ENCODE results near the gene PPP6R2. TPM values are rescaled to one million over a fixed set of nuclear protein-coding genes. Genes with fewer than 3 reads are reported as not detected.
"Not testable (repeated sequence)": the region's sequence is repeated elsewhere in the genome, so short reads cannot be mapped to it uniquely, and the experiment has no call there.

The PPP6R2 gene
- polyA plus RNA-seq, 6 donors from 2014 or later = 11.9 to 28.1 (median 16.2) TPM

DNA sequence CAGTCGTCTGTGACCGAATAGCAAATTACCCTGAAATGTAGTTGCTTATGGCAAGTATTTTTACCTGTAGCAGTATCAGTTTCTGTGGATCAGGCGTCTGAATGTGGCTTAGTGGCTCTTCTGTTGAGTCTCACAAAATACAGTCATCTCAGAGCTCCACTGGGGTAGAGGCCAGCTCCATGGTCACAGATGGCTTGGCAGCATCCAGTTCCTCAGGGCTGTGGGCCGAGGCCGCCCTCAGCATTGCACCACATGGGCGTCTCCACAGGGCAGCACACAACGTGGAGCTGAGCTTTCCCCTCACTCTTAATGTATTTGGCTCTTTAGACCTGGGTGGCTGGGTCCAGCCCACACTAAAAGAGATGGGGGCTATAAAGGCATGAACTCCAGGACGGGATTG, 73.9 kb downstream of the PPP6R2 start:
- DNase-seq = no peak
- no peak overlapping the region for H3K4me3 Mint-ChIP-seq
- no peak for ATAC-seq (ENCODE audit: low read depth in 2 of 2)
- no peaks in the 10 kb centered on the region for H3K27me3 Mint-ChIP-seq
- no peaks in the 10 kb centered on the region for H3K9me3 Mint-ChIP-seq
- no peak overlapping the region for H3K27ac Mint-ChIP-seq
- peaks cover 4 to 14% of the 10 kb centered on the region in 2 donors for H3K36me3 Mint-ChIP-seq
- peaks cover 0 to 10% (median 6%) of the 10 kb centered on the region in 3 donors for H3K4me1 Mint-ChIP-seq

DNA sequence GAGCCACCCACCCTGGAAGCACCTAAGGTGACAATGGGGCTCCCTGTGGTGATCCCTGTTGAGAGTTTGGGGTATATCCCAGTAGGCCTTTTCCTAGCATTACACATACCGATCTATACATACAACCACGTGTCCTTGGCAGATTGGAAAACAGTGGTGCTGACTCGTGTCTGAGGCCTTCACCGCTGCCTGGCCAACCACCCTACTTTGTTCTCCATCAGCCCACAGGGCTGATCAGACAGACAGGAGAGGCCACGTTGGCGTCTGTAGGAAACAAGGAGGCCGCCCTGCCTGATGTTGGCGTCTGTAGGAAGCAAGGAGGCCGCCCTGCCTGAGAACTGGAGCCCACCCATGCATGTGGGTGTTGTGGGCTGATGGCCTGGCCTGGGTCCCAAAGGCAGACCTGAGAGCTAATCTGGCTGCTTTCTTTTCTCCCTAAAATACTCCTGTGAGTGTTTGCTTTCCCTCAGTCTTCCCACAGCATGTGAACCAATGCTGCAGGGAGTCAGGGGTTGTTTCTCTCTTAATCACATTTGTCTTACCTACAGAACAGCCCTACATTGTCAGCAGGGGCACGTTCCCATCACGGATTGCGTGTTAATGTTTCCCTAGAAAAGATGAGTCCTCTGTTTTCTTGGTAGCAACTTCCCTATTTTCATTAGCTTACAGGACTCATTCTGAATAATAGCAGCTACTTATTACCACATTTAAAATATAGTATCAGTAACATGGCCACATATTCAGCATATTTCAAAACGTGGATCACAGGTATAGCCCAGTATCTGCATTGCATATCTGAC, 74.5 kb downstream of the PPP6R2 start:
- no peak overlapping the region for H3K4me3 Mint-ChIP-seq
- no peak for ATAC-seq (ENCODE audit: low read depth in 2 of 2)
- H3K27me3 Mint-ChIP-seq = no peaks in the 10 kb centered on the region
- no peak for DNase-seq
- peak overlapping the region in 2 of 6 donors; percentile 30 to 60 for H3K27ac Mint-ChIP-seq
- H3K9me3 Mint-ChIP-seq = no peaks in the 10 kb centered on the region
- H3K4me1 Mint-ChIP-seq = peaks cover 0 to 10% (median 6%) of the 10 kb centered on the region in 3 donors
- peaks cover 4 to 14% of the 10 kb centered on the region in 2 donors for H3K36me3 Mint-ChIP-seq

- Mint-ChIP-seq H3K9me3 (no peaks in the 10 kb centered on the region), H3K4me1 (peaks cover 0 to 8% (median 4%) of the 10 kb centered on the region in 3 donors), H3K36me3 (peaks cover 4 to 11% of the 10 kb centered on the region in 2 donors), H3K27ac (no peak overlapping the region), H3K4me3 (no peak overlapping the region), H3K27me3 (no peaks in the 10 kb centered on the region)
- no peak for DNase-seq
- no peak for ATAC-seq (ENCODE audit: low read depth in 2 of 2)
Measured at GRCh38 chr22:50418624-50419023, 75.5 kb downstream of the PPP6R2 start.

- Mint-ChIP-seq H3K27me3 (no peaks in the 10 kb centered on the region), H3K4me3 (no peak overlapping the region), H3K27ac (no peak overlapping the region), H3K9me3 (no peaks in the 10 kb centered on the region), H3K4me1 (peaks cover 0 to 4% (median 0%) of the 10 kb centered on the region in 3 donors), H3K36me3 (peaks cover 4 to 6% of the 10 kb centered on the region in 2 donors)
- ATAC-seq (ENCODE audit: low read depth in 2 of 2) (no peak), DNase-seq (no peak)
Measured at GRCh38 chr22:50419116-50419515, 76.0 kb downstream of the PPP6R2 start.

DNA sequence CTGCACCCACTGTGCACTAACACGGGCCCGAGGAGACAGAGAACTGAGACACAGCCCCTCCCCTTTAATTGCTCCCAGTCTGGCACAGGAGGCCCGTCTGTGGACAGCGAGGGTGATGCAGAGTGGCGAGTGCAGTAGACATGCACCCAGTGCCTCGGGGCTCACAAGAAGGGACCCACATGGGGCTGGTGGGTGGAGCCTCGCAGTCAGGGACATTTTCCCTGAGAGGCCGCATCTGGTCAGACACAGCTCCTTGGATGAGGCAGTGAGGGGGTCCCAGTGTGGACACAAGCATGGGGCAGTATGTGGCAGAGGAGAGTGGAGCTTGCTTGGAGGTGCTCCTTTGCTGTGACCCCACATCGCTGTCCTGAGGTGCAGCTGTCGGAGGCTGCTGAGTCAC, 76.9 kb downstream of the PPP6R2 start:
- DNase-seq = no peak

DNA sequence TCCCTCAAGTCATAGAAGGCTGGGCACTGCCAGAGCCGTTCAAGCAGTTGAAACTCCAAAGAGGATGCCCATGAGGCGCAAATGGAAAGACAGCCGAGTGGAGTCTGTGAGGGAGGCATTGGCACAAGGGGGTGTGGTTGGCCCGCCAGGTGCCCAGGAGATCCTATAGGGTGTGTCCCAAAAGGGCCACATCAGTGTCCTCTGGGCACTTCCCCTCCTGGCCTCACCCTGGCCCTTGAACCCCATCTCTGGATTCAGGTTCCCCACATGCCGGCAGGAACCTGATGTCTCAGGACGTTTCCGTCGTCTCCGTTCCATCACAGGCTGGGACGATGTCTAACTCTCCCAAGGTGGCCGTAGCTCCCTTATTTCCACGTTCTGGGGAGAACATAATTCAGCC, 77.5 kb downstream of the PPP6R2 start:
- no peak for ATAC-seq (ENCODE audit: low read depth in 2 of 2)
- H3K27me3 Mint-ChIP-seq = no peaks in the 10 kb centered on the region
- no peaks in the 10 kb centered on the region for H3K9me3 Mint-ChIP-seq
- DNase-seq = no peak
- no peak overlapping the region for H3K4me3 Mint-ChIP-seq
- H3K4me1 Mint-ChIP-seq = peaks cover 0 to 8% (median 0%) of the 10 kb centered on the region in 3 donors
- peak overlapping the region in 1 of 6 donors; percentile 34 for H3K27ac Mint-ChIP-seq
- peaks cover 14 to 17% of the 10 kb centered on the region in 2 donors for H3K36me3 Mint-ChIP-seq

More for the DNA sequence above, 76.9 kb downstream of the PPP6R2 start:
- no peaks in the 10 kb centered on the region for H3K9me3 Mint-ChIP-seq
- no peak overlapping the region for H3K4me3 Mint-ChIP-seq
- no peaks in the 10 kb centered on the region for H3K27me3 Mint-ChIP-seq
- H3K27ac Mint-ChIP-seq = peak overlapping the region in 2 of 6 donors; percentile 58 to 93
- no peak for ATAC-seq (ENCODE audit: low read depth in 2 of 2)
- H3K36me3 Mint-ChIP-seq = peaks cover 8 to 12% of the 10 kb centered on the region in 2 donors
- H3K4me1 Mint-ChIP-seq = peaks cover 0 to 7% (median 0%) of the 10 kb centered on the region in 3 donors

DNA sequence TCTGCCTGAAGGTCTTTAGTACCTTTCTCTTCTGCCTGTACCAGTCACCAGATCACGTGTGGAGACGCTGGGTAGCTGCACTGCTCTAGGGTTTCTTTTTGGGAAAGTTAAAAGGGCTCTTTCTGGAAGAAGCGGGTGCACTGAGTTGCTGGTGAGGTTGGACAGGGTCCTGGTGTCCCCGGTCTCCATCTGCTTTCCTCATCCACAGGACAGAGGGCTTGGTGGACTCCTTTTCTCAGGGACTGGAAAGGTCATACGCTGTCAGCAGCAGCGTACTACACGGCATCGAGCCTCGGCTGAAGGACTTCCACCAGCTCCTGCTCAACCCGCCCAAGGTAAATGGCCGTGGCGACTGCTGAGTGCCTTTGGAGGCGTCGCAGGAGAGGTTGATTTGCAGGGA, 78.9 kb downstream of the PPP6R2 start:
- ATAC-seq (ENCODE audit: low read depth in 2 of 2) = no peak
- DNase-seq = no peak
- peaks cover 0 to 8% (median 0%) of the 10 kb centered on the region in 3 donors for H3K4me1 Mint-ChIP-seq
- no peak overlapping the region for H3K27ac Mint-ChIP-seq
- no peaks in the 10 kb centered on the region for H3K9me3 Mint-ChIP-seq
- no peaks in the 10 kb centered on the region for H3K27me3 Mint-ChIP-seq
- H3K4me3 Mint-ChIP-seq = no peak overlapping the region
- peaks cover 15 to 21% of the 10 kb centered on the region in 2 donors for H3K36me3 Mint-ChIP-seq

- no peak overlapping the region for H3K4me3 Mint-ChIP-seq
- DNase-seq (no peak), ATAC-seq (ENCODE audit: low read depth in 2 of 2) (no peak)
- H3K27ac Mint-ChIP-seq = no peak overlapping the region
- H3K36me3 Mint-ChIP-seq = peaks cover 13 to 21% of the 10 kb centered on the region in 2 donors
- H3K4me1 Mint-ChIP-seq = peaks cover 0 to 8% (median 0%) of the 10 kb centered on the region in 3 donors
- H3K27me3 Mint-ChIP-seq = no peaks in the 10 kb centered on the region
- no peaks in the 10 kb centered on the region for H3K9me3 Mint-ChIP-seq
Measured at GRCh38 chr22:50422961-50423815, 80.1 kb downstream of the PPP6R2 start.

DNA sequence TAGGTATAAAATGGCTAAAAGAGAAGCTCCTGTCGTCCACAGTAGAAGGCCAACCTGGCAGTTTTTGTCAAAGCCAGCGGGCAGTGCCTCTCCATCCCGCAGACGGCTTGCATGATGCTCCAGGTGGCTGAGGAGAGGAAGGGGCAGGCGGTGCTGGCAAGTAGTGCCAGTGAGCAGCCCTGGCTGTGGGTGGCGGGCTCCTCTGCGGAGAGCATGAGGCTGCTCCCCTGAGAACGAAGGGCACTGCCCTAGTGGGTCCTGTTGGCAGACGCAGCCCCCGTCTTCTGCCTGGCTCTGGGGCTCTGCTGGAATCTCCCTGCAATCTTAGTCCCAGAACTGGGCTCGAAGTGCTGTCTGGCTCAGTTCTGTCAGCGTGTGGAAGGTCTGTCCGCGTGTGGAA, 80.8 kb downstream of the PPP6R2 start:
- no peak overlapping the region for H3K4me3 Mint-ChIP-seq

GRCh38 chr22:50425179-50425916, 82.2 kb downstream of the PPP6R2 start:
- Mint-ChIP-seq H3K27ac (peak overlapping the region in 2 of 6 donors; percentile 43 to 44), H3K36me3 (peaks cover 15 to 21% of the 10 kb centered on the region in 2 donors)
- no peak for ATAC-seq (ENCODE audit: low read depth in 2 of 2)

More for the DNA sequence above, 80.8 kb downstream of the PPP6R2 start:
- H3K27me3 Mint-ChIP-seq = no peaks in the 10 kb centered on the region
- peaks cover 0 to 8% (median 0%) of the 10 kb centered on the region in 3 donors for H3K4me1 Mint-ChIP-seq
- no peaks in the 10 kb centered on the region for H3K9me3 Mint-ChIP-seq
- ATAC-seq (ENCODE audit: low read depth in 2 of 2) (no peak), DNase-seq (no peak)
- peak overlapping the region in 1 of 6 donors; percentile 22 for H3K27ac Mint-ChIP-seq
- peaks cover 16 to 21% of the 10 kb centered on the region in 2 donors for H3K36me3 Mint-ChIP-seq

GRCh38 chr22:50432131-50432876, 89.2 kb downstream of the PPP6R2 start:
- ATAC-seq (ENCODE audit: low read depth in 2 of 2) (no peak), DNase-seq (no peak)

More at GRCh38 chr22:50425179-50425916, 82.2 kb downstream of the PPP6R2 start:
- H3K4me3 Mint-ChIP-seq = no peak overlapping the region
- peaks cover 0 to 4% (median 0%) of the 10 kb centered on the region in 3 donors for H3K4me1 Mint-ChIP-seq
- DNase-seq = no peak
- H3K9me3 Mint-ChIP-seq = no peaks in the 10 kb centered on the region
- H3K27me3 Mint-ChIP-seq = no peaks in the 10 kb centered on the region

GRCh38 chr22:50432877-50433510, 89.9 kb downstream of the PPP6R2 start:
- DNase-seq; H3K27ac Mint-ChIP-seq; ATAC-seq (ENCODE audit: low read depth in 2 of 2); H3K4me1 Mint-ChIP-seq; H3K9me3 Mint-ChIP-seq; H3K27me3 Mint-ChIP-seq; H3K4me3 Mint-ChIP-seq: not testable (repeated sequence)
- H3K36me3 Mint-ChIP-seq = peaks cover 10 to 16% of the 10 kb centered on the region in 2 donors

More at GRCh38 chr22:50432131-50432876, 89.2 kb downstream of the PPP6R2 start:
- no peaks in the 10 kb centered on the region for H3K9me3 Mint-ChIP-seq
- H3K27me3 Mint-ChIP-seq = no peaks in the 10 kb centered on the region
- no peak overlapping the region for H3K27ac Mint-ChIP-seq
- no peak overlapping the region for H3K4me3 Mint-ChIP-seq
- H3K36me3 Mint-ChIP-seq = peaks cover 10 to 16% of the 10 kb centered on the region in 2 donors
- peaks cover 0 to 5% (median 0%) of the 10 kb centered on the region in 3 donors for H3K4me1 Mint-ChIP-seq
